ENCODE results near the gene ARID5B. TPM values are rescaled to one million over a fixed set of nuclear protein-coding genes. Genes with fewer than 3 reads are reported as not detected.

ARID5B gene
- total and polyA plus RNA-seq, 5 donors from 2014 or later = 58.1 to 169 (median 64.0) TPM

DNA sequence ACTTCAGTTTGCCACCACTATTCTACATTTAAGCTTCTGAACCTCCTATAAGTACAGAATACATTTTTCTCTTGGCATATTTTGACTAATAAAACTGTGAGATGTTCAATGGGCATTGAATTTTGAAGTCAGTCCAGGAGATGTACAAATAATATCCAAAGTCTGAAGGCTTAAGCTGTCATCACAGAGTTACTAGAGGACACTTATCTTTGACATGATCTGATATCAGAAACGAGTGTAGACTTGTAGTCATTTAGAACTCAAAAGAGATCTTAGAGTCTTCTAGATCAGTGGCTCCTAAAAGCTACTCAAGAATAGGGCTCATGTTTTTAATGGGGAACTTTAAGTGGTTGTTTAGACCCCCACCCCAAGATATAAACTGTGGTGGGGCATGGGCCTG, 160.5 kb downstream of the ARID5B start:
- no peaks in the 10 kb centered on the region for H3K9me3 ChIP-seq (ENCODE audit: control insufficient read depth in 2 of 2, low read length in 2 of 2)
- peaks cover 89% of the 10 kb centered on the region for H3K36me3 Mint-ChIP-seq
- H3K27me3 ChIP-seq (ENCODE audit: control insufficient read depth, insufficient read depth, low read length) = no peaks in the 10 kb centered on the region
- H3K4me3 ChIP-seq (ENCODE audit: low read depth, low read length) = peak overlapping the region; percentile 56
- H3K27me3 Mint-ChIP-seq = no peaks in the 10 kb centered on the region
- H3K27ac Mint-ChIP-seq = peak overlapping the region; percentile 77 to 90 (median 83)
- DNase-seq (no peak), ATAC-seq (ENCODE audit: low read depth in 2 of 2) (no peak)
- peak overlapping the region; percentile 9 to 92 (median 70) for H3K4me3 Mint-ChIP-seq
- H3K27ac ChIP-seq (ENCODE audit: insufficient read depth, low read length, poor library complexity, severe bottlenecking) = no peak overlapping the region
- H3K9me3 Mint-ChIP-seq = peaks cover 0 to 10% (median 0%) of the 10 kb centered on the region in 7 donors
- H3K36me3 ChIP-seq (ENCODE audit: control insufficient read depth, insufficient read depth, low read length) = peaks cover 88% of the 10 kb centered on the region
- H3K4me1 ChIP-seq (ENCODE audit: control insufficient read depth, insufficient read depth, low read length, poor library complexity, severe bottlenecking) = peaks cover 68% of the 10 kb centered on the region
- peaks cover 67 to 93% (median 77%) of the 10 kb centered on the region in 4 donors for H3K4me1 Mint-ChIP-seq

DNA sequence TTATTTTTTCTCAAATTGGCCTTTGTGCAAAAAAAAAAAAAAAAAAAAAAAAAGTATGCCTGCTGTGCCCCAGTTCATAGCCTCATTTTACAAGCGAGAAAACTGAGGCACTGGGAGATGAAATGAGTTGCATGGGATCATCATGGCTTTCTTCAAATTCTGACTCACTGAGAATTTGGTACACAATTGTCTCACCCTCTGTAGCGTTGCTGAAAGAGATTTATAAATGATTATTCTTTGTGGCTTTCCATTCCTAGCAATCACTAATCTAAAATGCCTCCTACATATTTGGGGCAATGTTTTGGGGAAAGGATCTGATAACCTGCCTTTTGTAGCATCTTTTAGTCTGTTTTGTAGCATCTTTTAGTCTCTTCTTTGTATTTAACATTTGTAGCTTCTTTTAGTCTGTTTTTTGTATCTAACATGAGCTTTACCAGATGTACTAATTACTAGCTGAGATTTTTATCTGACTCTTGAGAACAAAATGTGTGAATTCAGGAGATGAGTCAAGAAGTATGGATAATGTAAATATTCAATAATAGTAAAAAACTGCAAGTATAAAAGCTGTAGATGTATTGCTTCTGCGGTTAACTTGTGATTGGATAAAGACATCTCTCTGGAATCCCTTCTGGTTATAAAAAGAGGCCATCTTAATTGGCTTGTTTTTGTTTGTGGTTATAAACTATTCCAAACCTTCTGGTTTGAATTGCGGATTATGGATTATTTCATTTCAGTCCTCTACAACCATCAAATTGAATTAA, 161.4 kb downstream of the ARID5B start:
- peaks cover 58 to 91% (median 73%) of the 10 kb centered on the region in 4 donors for H3K4me1 Mint-ChIP-seq
- Histone ChIP-seq H3K4me1 (ENCODE audit: control insufficient read depth, insufficient read depth, low read length, poor library complexity, severe bottlenecking) (peaks cover 59% of the 10 kb centered on the region), H3K36me3 (ENCODE audit: control insufficient read depth, insufficient read depth, low read length) (peaks cover 88% of the 10 kb centered on the region), H3K9me3 (ENCODE audit: control insufficient read depth in 2 of 2, low read length in 2 of 2) (no peaks in the 10 kb centered on the region), H3K27me3 (ENCODE audit: control insufficient read depth, insufficient read depth, low read length) (no peaks in the 10 kb centered on the region), H3K4me3 (ENCODE audit: low read depth, low read length) (peak overlapping the region; percentile 56), H3K27ac (ENCODE audit: insufficient read depth, low read length, poor library complexity, severe bottlenecking) (peak overlapping the region; percentile 47)
- H3K36me3 Mint-ChIP-seq = peaks cover 80% of the 10 kb centered on the region
- H3K9me3 Mint-ChIP-seq = peaks cover 0 to 10% (median 0%) of the 10 kb centered on the region in 7 donors
- DNase-seq = no peak
- peak overlapping the region; percentile 77 to 90 (median 86) for H3K27ac Mint-ChIP-seq
- no peak for ATAC-seq (ENCODE audit: low read depth in 2 of 2)
- no peaks in the 10 kb centered on the region for H3K27me3 Mint-ChIP-seq
- peak overlapping the region; percentile 2 to 77 (median 41) for H3K4me3 Mint-ChIP-seq

DNA sequence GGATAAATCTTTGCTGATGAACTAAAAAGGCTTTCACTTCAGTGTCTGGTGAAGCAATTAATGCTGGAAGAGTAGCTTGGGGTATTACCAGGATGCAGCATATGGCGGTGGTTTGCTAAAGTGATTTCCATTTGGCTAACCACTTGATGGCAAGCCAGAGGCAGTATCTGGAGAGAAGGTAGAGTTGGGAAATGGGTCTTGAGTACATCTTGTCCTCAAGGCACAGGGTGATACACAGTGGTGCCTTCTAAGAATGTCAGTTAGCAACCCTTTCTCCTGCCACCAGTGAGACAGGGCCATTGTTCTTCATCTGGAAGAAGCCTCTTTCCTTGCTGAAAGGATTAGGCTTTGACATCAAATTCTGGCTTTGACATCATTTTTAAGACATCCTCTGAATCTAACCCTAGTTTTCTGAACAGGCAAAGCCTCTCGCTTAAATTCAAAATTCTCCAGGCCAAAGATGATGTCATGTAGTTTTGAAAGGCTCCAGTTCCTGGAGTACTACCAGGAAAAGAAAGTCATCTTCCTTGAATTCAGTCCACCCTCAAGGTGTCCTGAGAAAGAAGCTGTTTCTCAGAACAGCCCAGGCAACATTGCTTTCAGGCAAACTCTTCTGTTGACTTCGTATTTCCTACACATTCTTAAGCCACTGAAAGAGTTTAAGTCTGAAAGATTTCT, 162.4 kb downstream of the ARID5B start:
- ATAC-seq (ENCODE audit: low read depth in 2 of 2) = peak in 1 of 2 donors; percentile 18
- Mint-ChIP-seq H3K4me1 (peaks cover 48 to 87% (median 67%) of the 10 kb centered on the region in 4 donors), H3K27me3 (no peaks in the 10 kb centered on the region), H3K4me3 (peak overlapping the region in 3 of 4 donors; percentile 38 to 44 (median 42)), H3K36me3 (peaks cover 71% of the 10 kb centered on the region), H3K9me3 (peaks cover 0 to 10% (median 0%) of the 10 kb centered on the region in 7 donors), H3K27ac (peak overlapping the region; percentile 69 to 90 (median 78))
- H3K9me3 ChIP-seq (ENCODE audit: control insufficient read depth in 2 of 2, low read length in 2 of 2) = no peaks in the 10 kb centered on the region
- H3K27ac ChIP-seq (ENCODE audit: insufficient read depth, low read length, poor library complexity, severe bottlenecking) = peak overlapping the region; percentile 50
- peak in 1 of 3 donors; percentile 90 for DNase-seq
- peaks cover 88% of the 10 kb centered on the region for H3K36me3 ChIP-seq (ENCODE audit: control insufficient read depth, insufficient read depth, low read length)
- H3K27me3 ChIP-seq (ENCODE audit: control insufficient read depth, insufficient read depth, low read length) = no peaks in the 10 kb centered on the region
- peaks cover 49% of the 10 kb centered on the region for H3K4me1 ChIP-seq (ENCODE audit: control insufficient read depth, insufficient read depth, low read length, poor library complexity, severe bottlenecking)
- peak overlapping the region; percentile 56 for H3K4me3 ChIP-seq (ENCODE audit: low read depth, low read length)

DNA sequence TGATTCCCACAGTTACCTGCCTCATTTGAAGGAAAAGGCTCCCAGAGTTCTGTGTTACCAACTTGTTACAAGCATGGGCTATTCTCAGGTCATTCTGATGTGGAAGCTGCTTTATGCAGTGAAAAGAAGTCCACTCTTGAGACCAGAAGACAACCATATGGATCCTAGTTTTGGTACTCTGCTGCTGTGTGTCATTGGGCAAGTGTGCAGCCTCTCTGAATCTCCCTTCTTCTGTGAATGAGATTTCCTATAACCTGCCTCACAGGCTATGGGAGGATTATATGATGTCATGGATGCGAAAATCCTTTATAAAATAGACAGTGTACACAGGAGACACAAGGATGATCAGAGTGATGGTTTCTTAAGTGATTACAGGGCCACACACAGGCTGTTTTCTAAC, 166.1 kb downstream of the ARID5B start:
- H3K4me1 Mint-ChIP-seq = peaks cover 41 to 82% (median 62%) of the 10 kb centered on the region in 4 donors

DNA sequence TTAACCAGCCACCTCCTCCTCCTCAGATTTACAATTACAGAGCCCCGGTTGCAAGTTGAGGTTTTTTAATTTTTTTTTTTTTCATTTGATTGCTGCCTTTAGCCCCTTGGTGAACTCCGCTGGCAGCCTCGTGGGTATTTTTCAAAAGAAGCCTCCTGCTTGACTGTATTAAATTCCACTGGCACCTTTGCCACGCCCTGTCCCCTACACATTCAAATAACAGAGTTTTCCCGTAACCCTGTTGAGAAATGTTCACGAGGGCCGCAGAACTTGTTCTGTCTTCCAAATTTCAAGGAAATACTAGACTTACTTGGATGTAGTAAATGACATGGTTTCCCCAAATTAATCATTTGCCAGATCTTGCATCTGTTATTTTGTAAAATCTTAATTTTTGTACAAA, 167.0 kb downstream of the ARID5B start:
- Histone ChIP-seq H3K27ac (ENCODE audit: insufficient read depth, low read length, poor library complexity, severe bottlenecking) (peak overlapping the region; percentile 9), H3K4me1 (ENCODE audit: control insufficient read depth, insufficient read depth, low read length, poor library complexity, severe bottlenecking) (peaks cover 39% of the 10 kb centered on the region), H3K9me3 (ENCODE audit: control insufficient read depth in 2 of 2, low read length in 2 of 2) (no peaks in the 10 kb centered on the region), H3K4me3 (ENCODE audit: low read depth, low read length) (no peak overlapping the region), H3K36me3 (ENCODE audit: control insufficient read depth, insufficient read depth, low read length) (peaks cover 90% of the 10 kb centered on the region), H3K27me3 (ENCODE audit: control insufficient read depth, insufficient read depth, low read length) (no peaks in the 10 kb centered on the region)
- Mint-ChIP-seq H3K9me3 (peaks cover 0 to 2% (median 0%) of the 10 kb centered on the region in 7 donors), H3K4me3 (peak overlapping the region in 1 of 4 donors; percentile 43), H3K27me3 (no peaks in the 10 kb centered on the region), H3K4me1 (peaks cover 41 to 82% (median 62%) of the 10 kb centered on the region in 4 donors), H3K36me3 (peaks cover 70% of the 10 kb centered on the region), H3K27ac (peak overlapping the region in 2 of 3 donors; percentile 34 to 80)
- no peak for DNase-seq
- ATAC-seq (ENCODE audit: low read depth in 2 of 2) = no peak

More for the DNA sequence above, 166.1 kb downstream of the ARID5B start:
- H3K27ac Mint-ChIP-seq = peak overlapping the region; percentile 51 to 83 (median 80)
- H3K27me3 Mint-ChIP-seq = no peaks in the 10 kb centered on the region
- peaks cover 70% of the 10 kb centered on the region for H3K36me3 Mint-ChIP-seq
- Histone ChIP-seq H3K9me3 (ENCODE audit: control insufficient read depth in 2 of 2, low read length in 2 of 2) (no peaks in the 10 kb centered on the region), H3K27me3 (ENCODE audit: control insufficient read depth, insufficient read depth, low read length) (no peaks in the 10 kb centered on the region), H3K27ac (ENCODE audit: insufficient read depth, low read length, poor library complexity, severe bottlenecking) (no peak overlapping the region), H3K36me3 (ENCODE audit: control insufficient read depth, insufficient read depth, low read length) (peaks cover 88% of the 10 kb centered on the region), H3K4me1 (ENCODE audit: control insufficient read depth, insufficient read depth, low read length, poor library complexity, severe bottlenecking) (peaks cover 35% of the 10 kb centered on the region), H3K4me3 (ENCODE audit: low read depth, low read length) (peak overlapping the region; percentile 42)
- DNase-seq = no peak
- ATAC-seq (ENCODE audit: low read depth in 2 of 2) = no peak
- peaks cover 0 to 2% (median 0%) of the 10 kb centered on the region in 7 donors for H3K9me3 Mint-ChIP-seq
- peak overlapping the region in 1 of 4 donors; percentile 24 for H3K4me3 Mint-ChIP-seq

DNA sequence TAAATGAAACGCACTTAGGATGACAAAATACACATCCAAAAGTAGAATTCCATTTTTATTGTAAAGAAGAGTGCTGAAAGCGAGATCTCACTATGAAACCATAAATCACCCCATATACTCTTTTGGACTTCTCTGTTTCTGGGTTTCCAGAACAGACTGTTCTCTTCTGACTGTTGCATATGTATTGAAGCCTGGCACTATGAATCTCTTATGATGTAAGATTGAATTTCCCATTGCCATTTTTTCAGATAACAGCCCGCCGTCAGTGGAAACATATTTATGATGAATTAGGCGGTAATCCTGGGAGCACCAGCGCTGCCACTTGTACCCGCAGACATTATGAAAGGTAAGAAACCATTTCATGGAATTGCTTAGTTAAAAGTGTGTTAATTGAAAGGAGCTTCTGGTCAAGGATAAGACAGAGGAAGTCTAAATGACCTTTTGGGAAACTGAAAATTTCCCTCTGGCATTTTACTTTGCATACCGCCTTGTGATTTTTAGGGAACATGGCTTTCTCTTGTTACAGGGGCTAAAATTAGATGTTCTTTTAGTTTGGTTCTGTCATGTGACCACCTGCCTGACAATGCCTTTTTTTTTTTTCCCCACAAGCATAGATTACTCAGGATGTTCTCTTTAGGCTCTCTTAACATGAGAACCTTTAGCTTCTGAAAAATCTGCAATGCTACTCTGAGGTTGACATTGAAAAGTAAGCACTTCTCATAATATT, 168.1 kb downstream of the ARID5B start:
- no peak overlapping the region for H3K27ac ChIP-seq (ENCODE audit: insufficient read depth, low read length, poor library complexity, severe bottlenecking)
- peaks cover 71% of the 10 kb centered on the region for H3K36me3 Mint-ChIP-seq
- H3K4me3 Mint-ChIP-seq = peak overlapping the region in 3 of 4 donors; percentile 15 to 43 (median 22)
- no peak overlapping the region for H3K4me3 ChIP-seq (ENCODE audit: low read depth, low read length)
- peaks cover 84% of the 10 kb centered on the region for H3K36me3 ChIP-seq (ENCODE audit: control insufficient read depth, insufficient read depth, low read length)
- H3K4me1 Mint-ChIP-seq = peaks cover 40 to 82% (median 66%) of the 10 kb centered on the region in 4 donors
- no peaks in the 10 kb centered on the region for H3K9me3 ChIP-seq (ENCODE audit: control insufficient read depth in 2 of 2, low read length in 2 of 2)
- peaks cover 31% of the 10 kb centered on the region for H3K4me1 ChIP-seq (ENCODE audit: control insufficient read depth, insufficient read depth, low read length, poor library complexity, severe bottlenecking)
- DNase-seq (no peak), ATAC-seq (ENCODE audit: low read depth in 2 of 2) (no peak)
- H3K27me3 ChIP-seq (ENCODE audit: control insufficient read depth, insufficient read depth, low read length) = no peaks in the 10 kb centered on the region
- peaks cover 0 to 2% (median 0%) of the 10 kb centered on the region in 7 donors for H3K9me3 Mint-ChIP-seq
- H3K27ac Mint-ChIP-seq = peak overlapping the region in 2 of 3 donors; percentile 2 to 61
- no peaks in the 10 kb centered on the region for H3K27me3 Mint-ChIP-seq

DNA sequence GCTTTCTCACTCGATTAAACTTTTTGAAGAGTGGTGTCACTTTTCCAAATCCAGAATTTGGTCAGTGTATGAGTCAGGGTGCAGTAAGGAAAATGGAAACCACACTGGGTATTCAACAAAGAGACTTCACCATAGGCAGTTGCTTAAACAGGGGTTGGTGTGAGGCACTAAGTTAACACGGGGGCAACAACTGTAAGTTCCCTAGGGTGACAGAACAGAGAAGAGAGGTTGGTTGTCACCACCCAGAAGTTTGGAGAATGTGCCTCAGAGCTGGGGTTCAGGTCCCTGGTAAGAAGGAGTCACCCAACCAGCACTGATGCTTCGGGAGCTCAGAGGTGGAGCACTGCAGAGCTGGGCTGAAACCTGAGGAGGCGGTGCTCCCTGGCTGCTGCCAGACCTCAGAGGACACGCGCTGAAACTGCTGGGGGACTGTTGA, 170.4 kb downstream of the ARID5B start:
- peaks cover 84% of the 10 kb centered on the region for H3K36me3 ChIP-seq (ENCODE audit: control insufficient read depth, insufficient read depth, low read length)
- no peak for ATAC-seq (ENCODE audit: low read depth in 2 of 2)
- peaks cover 49 to 84% (median 68%) of the 10 kb centered on the region in 4 donors for H3K4me1 Mint-ChIP-seq

More for the DNA sequence above, 170.4 kb downstream of the ARID5B start:
- Mint-ChIP-seq H3K9me3 (no peaks in the 10 kb centered on the region), H3K36me3 (peaks cover 70% of the 10 kb centered on the region), H3K27me3 (no peaks in the 10 kb centered on the region), H3K4me3 (peak overlapping the region; percentile 22 to 67 (median 28)), H3K27ac (peak overlapping the region; percentile 69 to 93 (median 88))
- H3K4me3 ChIP-seq (ENCODE audit: low read depth, low read length) = no peak overlapping the region
- DNase-seq = no peak
- no peaks in the 10 kb centered on the region for H3K27me3 ChIP-seq (ENCODE audit: control insufficient read depth, insufficient read depth, low read length)
- H3K4me1 ChIP-seq (ENCODE audit: control insufficient read depth, insufficient read depth, low read length, poor library complexity, severe bottlenecking) = peaks cover 43% of the 10 kb centered on the region
- peak overlapping the region; percentile 27 for H3K27ac ChIP-seq (ENCODE audit: insufficient read depth, low read length, poor library complexity, severe bottlenecking)
- no peaks in the 10 kb centered on the region for H3K9me3 ChIP-seq (ENCODE audit: control insufficient read depth in 2 of 2, low read length in 2 of 2)
